Fibroblast of gingiva (primary cell): Measurements from ENCODE around the gene LYSMD1.
"Not testable (repeated sequence)": the region's sequence is repeated elsewhere in the genome, so short reads cannot be mapped to it uniquely, and the experiment has no call there.

Source experiments
- DNase-seq: peaks from one replicate; pipeline ENCODE4 v3.0.0-alpha.2; 2011; ENCODE audit warnings: low read depth

LYSMD1 gene, protein sequence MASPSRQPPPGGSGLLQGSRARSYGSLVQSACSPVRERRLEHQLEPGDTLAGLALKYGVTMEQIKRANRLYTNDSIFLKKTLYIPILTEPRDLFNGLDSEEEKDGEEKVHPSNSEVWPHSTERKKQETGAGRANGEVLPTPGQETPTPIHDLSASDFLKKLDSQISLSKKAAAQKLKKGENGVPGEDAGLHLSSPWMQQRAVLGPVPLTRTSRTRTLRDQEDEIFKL

DNA sequence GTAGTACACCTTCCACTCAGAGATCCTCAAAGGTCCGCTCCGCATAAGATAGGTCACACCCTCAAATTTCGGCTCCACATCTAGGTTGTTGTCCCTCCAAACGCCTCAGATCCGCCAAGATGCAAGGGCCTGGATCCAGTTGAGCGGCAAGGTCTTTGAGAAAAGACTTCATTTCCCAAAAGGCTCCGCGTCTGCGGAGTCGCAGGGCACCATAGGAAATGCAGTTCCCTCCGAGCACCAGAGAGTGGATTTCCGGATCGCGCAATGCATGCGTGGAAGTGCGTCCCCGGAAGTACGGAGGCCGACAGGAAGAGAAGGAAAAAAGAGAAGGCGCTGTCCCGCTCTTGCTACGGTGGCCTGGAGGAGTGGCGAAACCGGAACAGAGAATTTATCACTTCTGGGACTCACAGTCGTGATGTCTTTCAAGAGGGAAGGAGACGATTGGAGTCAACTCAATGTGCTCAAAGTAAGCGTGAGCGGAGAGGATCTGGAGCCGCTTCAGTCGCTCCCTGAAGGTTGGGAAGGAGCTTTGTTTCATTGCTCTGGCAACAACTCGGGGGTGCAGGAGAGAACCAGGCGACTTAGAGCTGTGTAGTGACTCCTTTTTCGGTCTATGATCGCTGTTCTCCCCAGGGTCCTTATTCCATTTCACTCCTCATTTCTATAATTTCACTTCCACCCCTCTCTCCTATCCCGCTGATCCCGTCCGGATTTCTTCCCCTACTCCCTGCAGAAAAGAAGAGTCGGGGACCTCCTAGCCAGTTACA is at the start of gene LYSMD1, which contains the start of gene SCNM1:
LYSMD1 (minus strand) TSS at position 165 of the 767 bp plus-strand sequence. CDS start 644 bp downstream, outside the sequence.
SCNM1 (plus strand) TSS at position 407 of the 767 bp plus-strand sequence; CDS start at position 416, 9 bp downstream.
- DNase-seq = peak; percentile 99

DNA sequence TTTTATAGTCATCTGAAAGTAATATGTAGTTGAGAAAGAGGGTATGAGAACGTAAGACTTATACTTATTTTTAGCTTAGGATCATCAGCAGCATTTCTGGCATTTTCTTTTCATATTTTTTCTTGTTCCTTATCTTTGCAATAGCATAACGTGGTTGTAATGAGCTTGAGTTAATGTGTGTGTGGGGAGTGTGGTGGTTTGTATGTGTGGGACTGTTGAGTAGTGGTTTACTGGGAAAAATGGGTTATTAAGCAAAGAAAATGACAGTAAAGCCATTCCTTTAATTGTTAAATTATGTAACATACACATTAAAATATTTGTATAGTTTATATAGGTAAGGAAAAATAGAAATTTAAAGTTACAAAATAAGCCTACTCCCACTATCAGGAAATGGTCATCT is 47.9 kb upstream of the LYSMD1 start:
- DNase-seq = no peak

DNA sequence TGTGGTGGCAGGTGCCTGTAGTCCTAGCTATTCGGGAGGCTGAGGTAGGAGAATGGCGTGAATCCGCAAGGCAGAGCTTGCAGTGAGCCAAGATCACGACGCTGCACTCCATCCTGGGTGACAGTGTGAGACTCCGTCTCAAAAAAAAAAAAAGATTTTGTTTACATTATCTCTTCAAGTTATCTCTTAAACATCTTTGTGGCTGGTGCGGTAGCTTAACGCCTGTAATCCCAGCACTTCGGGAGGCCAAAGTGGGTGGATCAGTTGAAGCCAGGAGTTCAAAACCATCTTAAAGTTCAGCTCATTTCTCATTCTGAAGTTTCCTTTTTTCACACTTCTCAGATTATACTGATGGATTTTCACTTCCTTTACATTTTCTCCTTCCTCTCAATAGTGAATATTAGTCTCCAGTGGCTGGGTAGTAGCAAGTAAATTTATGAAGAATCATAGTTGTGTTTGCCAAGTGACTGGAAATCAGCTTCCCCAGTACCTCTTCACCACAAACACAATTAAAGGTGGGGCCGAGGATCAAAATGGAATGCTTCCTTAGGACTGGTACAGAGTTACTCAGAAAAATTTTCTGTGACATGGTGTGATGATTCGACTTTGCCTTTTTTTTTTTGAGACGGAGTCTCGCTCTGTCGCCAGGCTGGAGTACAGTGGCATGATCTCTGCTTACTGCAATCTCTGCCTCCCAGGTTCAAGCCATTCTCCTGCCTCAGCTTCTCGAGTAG is 46.4 kb upstream of the LYSMD1 start:
- no peak for DNase-seq

DNA sequence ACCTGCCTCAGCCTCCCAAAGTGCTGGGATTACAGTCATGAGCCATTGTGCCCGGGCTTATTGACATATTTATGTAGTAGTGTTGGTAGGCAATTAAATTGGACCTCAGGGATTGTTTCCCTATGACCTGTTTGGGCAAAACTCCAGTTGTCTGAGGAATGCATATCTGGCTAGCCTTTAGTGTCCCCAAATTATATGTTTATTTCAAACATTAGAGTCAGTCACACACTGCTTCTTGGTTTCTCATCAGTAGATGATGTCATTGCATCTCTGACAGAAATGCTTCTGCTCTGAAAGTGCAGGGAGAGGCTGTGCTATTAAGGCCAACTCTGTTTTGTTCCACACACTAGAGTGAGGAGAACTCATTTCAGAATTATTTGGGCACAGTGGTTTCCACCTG is 45.1 kb upstream of the LYSMD1 start:
- DNase-seq = peak; percentile 41

DNA sequence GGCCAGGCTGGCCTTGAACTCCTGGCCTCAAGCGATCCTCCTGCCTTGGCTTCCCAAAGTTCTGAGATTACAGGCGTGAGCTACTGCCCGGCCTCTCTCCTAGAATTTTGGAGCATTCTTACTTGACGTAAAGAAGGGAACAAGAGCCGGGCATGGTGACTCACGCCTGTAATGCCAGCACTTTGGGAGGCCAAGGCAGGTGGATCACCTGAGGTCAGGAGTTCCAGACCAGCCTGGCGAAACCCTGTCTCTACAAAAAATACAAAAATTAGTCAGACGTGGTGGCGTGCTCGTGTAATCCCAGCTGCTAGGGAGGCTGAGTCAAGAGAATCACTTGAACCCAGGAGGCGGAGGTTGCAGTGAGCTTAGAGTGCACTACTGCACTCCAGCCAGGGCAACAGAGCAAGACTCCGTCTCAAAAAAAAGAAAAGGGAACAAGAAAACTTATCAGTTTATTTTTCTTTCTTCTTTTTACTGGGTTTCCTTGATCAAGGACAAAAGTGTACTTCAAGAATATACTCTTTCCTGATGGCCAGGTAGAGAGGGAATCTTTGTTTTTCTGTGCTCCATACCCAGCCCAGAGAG is 39.8 kb upstream of the LYSMD1 start:
- DNase-seq = not testable (repeated sequence)

DNA sequence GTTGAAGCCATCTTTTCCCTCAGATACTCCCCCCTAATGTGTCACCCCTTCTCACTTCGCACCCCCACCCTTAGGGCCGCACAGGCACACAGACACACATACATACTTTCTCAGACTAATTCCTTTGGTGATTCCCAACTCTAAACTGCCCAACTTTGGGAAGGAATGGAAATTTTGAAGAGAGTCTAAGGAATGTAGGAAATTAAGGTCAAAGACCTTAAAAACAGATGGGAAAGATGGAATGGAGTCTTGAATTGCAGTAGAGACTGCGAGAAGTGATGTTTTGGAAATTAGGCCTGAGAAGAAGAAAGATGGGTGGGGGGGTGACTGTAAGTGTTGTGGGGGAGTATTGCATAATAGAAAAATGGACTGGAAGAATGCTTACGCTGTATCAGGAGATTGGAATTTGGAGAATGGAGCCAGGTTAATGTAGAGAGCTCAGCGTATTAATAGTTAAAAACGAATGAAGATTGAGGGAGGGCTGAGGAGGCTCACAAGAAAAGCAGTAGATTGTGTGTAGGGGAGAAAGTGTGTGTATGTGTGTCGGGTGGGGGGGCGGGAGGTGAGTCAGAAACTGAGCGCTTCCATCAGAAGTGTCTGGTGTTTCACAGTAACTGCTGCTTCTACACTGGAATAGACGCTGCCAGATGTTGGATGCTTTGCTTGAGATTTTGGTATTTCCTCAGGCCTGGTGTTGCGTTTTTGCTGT is 34.3 kb upstream of the LYSMD1 start:
- DNase-seq = peak; percentile 85

DNA sequence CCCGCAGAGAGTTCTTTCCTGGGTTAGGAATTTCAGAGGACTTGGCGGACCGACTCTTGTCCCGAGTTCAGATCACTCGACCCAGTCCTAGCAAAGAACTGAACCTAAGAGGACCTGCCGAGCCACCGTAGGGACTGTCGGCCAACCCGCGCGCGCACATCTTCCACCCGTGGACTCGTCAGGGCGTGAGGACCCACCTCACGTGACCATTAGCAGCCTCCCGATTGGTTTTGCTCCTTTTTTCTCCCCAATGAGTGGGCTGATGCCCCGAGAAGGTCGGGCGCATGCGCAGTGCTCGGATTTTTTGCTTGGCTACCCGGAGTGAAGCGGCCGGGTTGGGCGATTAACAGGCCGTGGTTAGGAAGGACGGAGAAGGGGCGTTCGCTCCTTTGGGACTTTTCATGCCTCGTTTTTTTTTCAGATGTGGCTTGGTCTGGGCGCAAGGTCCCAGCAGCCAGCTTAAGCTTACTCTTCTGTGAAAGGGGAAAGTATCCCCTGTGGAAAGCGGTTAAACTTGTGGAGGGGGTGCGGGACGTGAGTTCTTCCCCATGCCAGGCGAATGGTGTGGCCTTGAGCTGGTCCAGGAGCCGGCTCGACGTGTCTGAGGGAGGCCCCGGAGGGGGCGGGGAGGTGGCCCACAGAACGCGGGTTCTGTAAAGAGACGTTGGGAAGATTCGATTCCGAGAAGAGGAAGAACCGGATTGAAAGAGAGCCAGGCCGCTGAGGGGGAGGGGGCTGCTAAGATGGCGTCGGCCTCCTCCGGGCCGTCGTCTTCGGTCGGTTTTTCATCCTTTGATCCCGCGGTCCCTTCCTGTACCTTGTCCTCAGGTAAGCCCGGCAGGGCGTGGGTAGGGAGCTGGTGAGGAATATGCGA is 32.8 kb upstream of the LYSMD1 start, which contains the start of gene PIP5K1A:
PIP5K1A (plus strand) TSS at position 299 of the 874 bp plus-strand sequence; CDS start at position 744, 445 bp downstream.
- DNase-seq = peak; percentile 98

DNA sequence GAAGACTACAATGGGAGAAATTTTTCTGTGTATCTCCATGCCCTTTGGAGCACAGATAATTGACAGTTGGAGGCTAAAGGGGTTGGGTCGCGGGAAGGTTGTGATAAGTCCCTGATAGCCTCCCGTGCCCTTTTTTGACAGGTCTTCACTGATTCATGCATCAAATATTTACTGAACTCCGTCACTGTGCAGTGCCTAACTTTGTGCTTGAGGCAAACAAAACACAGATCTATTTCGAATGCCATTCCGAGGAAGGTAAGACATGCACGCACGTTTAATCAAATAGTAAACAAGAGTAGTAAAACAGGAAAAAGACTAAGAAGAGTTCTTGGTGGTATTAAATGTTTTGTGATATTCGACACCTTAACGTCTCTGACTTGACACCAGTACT is 32.2 kb upstream of the LYSMD1 start:
- DNase-seq = no peak

DNA sequence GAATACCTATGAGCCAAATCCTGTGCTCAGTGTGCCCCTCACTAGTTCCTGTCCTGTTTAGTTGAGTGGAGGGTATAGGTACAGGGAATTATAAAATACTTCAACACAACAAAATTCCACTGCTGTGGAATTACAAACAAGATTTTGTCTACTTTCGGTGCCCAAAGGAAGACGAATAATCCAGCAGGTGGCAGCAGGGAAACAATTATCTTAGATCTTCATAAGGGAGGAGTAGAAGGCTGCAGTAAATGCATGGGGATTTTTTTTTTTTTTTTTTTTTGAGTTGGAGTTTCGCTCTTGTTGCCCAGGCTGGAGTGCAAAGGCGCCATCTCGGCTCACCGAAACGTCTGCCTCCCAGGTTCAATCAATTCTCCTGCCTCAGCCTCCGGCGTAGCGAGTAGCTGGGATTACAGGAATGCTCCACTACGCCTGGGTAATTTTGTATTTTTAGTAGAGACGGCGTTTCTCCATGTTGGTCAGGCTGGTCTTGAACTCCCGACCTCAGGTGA is 30.6 kb upstream of the LYSMD1 start:
- DNase-seq = peak; percentile 85

DNA sequence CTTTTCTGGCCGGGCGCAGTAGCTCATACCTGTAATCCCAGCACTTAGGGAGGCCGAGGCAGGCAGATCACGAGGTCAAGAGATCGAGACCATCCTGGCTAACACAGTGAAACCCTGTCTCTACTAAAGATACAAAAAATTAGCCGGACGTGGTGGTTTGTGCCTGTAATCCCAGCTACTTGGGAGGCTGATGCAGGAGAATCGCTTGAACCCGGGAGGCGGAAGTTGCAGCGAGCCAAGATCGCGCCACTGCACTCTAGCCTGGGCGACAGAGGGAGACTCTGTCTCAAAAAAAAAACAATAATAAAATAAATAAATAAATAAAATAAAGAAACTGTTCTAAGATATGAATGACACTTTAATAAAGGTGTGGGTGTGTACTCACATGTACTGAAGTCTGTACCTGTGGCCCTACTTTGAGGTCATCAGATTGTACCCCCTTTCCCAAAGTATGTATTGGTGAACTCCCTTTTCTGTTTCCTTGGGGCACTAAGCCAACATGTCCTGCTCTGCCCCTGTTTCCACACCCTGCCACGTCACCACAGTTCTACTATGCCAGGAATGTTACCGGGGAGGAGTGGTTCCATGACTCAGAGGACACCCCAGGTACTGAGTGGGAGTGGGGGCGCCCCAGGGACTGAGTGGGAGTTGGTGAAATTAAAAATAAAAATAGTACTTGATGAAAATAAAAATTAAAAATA is 29.3 kb upstream of the LYSMD1 start:
- peak; percentile 89 for DNase-seq

DNA sequence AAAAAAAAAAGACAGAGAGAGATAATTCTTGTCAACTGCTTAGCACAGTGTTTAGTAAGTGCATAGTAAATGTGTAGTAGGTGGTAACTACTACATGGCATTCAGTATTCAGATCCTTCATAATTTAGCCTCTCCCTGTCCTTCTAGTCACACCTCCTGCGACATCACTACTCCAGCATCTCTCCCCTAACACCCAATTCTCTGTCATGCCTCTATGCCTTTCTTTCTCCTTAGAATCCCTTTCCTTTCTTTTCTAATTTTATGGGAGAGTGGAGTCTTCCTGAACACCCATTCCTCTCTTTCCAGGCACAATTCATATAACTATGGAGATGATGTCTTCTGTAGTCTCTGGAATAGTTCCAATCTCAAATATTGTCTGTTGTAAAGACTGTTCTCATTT is 28.2 kb upstream of the LYSMD1 start:
- DNase-seq = no peak

DNA sequence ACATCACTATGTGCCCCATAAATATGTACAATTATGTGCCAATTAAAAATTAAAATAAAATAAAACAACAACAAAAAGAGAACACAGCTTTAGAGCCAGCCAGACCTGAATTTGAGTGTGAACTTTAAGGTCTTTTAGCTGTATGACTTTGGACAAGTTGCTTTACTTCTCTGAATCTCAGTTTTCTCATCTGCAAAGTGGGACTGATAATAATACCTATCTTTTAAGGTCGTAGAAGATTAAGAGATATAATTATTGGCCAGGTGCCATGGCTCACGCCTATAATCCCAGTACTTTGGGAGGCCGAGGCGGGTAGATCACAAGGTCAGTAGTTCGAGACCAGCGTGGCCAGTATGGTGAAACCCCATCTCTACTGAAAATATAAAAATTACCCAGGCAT is 27.6 kb upstream of the LYSMD1 start:
- DNase-seq = no peak

DNA sequence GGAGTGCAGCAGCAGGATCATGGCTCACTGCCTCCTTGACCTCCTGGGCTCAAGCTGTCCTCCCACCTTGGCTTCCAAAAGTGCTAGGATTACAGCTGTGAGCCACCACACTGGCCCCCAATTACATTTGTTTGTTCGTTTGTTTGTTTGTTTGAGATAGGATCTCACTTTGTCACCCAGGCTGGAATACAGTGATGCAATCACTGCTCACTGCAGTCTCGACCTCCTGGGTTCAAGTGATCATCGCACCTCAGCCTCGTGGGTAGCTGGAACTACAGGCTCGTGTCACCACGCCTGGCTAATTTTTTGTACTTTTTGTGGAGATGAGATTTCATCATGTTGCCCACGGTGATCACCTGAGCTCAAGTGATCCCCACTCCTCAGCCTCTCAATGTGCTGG is 26.3 kb upstream of the LYSMD1 start:
- no peak for DNase-seq

DNA sequence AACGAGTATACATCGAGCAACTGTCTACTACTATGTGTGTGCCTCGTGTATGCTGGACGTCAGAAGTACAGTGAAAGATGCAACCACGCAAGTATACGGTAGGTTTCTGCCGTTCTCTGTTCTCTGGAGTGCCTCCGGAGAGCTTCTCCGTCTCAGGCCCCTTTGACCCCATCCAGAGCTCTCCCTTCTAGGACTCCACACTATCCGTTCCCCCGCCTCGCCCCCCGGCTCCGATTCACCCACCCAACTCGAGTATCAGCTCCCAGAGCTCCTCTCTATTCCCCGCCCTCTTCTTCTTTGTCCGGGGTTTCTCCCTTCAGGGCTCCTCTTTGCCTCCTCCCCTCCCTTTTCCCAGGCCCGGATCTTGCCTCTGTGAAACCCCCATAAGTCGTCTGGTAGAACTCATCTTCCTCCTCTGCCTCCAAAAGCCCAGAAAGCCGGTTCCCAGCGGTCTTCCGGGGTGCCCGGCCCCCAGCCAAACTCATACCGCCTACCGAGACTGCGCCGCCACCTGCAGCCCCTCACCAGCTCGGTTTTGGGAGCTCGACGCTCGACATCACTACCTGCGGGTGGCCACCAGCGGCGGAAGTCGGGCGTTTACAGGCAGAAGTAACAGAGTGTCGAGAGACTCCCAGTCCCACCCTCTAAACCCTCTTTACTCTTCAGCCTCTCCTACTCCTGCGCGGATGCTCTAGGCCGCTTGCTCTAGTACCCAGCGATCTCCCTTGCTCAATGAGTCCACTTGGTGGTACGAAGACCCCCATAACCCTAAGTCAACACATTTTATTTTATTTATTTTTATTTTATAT is 24.1 kb upstream of the LYSMD1 start, which contains the start of gene VPS72:
VPS72 (minus strand) TSS at position 561 of the 809 bp plus-strand sequence; CDS start at position 485, 76 bp downstream.
- peak; percentile 89 for DNase-seq

DNA sequence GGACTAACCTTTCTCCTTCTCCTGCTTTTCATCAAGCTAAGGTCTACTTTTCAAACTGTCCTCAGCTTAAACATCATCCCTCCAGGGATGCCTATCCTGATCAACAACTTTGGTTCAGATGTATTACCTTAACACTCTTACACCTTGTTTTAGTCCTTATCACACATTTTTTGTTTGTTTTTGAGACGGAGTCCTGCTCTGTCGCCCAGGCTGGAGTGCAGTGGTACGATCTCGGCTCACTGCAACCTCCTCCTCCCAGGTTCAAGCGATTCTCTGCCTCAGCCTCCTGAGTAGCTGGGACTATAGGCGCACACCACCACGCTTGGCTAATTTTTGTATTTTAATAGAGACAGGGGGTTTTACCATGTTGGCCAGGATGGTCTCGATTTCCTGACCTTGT is 23.0 kb upstream of the LYSMD1 start:
- DNase-seq = not testable (repeated sequence)

DNA sequence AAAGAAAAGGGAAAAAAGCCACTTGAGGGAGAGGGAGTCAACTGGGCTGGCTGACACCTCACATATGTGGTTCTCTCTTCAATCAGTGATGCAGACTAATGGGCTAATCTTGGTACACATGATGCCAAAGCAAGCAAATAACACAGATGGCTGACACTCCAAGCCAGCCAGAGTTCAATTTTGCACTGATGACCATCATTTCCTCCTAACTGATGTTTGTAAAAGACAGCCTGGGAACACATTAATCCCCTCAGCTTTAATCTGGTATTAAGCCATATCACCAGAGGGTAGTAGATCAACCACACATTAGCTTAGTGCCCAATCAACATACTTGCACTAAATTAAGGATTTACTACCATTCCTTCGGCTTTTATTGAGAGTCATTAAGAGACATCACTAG is 21.5 kb upstream of the LYSMD1 start:
- no peak for DNase-seq

DNA sequence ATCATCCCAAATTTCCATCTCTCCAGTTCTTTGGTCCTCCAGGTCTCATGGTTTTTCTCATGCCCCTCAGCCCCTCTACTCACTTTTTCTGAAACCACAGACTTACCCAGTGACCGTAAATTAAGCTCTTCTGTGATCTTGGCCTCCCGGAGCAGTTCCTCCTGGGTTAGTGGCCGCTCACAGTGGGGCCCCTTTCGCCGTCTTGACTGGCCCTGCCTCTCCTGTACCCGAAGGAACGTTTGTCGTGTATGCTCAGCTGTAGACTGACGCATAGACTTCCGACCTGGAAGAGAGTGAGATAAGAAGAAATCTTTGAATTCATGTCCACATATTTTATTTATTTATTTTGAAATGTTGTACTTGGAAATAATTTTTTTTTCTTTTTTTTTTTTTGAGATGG is 18.5 kb upstream of the LYSMD1 start:
- no peak for DNase-seq

DNA sequence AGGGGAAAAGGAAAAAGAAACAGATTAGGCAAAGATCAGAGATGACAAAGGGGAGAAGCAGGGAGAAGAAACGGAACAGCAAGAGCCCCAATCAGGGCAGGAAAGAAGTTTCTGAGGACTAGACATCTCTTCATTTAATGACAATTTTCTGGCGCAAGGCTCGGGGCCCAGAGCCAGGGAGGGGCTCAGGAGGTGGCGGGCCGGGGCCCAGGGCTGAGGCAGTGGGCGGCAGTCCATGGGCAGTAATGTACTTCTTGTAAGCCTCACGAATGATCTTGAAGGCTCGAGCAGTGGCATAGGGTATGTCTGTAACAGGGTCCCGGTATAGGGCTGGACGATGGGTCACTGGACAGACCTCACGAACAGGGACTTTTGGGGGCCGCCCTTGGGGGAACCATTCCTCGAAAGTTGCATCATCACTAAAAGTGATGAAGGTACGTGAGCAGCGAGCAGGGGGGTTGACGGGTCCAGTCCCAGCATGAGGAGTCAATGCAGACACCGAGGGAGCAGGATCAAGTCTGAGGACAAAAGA is 10.9 kb upstream of the LYSMD1 start:
- DNase-seq = no peak

DNA sequence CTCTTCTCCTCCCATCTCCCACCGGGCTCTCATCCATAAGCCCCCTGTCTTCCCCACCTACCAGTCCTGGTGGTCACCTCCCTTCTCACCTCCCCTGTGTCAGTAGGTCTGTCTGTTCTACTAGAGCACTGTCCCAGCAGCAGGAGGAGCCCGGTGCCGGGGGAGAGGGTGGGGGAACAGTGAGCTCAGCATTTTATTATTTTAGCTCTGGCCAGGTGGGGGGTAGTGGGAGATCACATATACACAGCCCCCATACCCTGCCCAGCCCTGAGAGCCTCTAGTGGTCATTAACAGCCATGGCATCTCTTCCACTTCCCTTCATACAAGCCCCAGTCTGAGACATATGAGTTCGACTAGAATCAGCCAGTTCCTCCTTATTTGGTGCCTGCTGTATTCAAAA is 10.2 kb upstream of the LYSMD1 start, which contains the start of gene TMOD4:
TMOD4 (minus strand) TSS at position 119 of the 400 bp plus-strand sequence. CDS start 1,106 bp downstream, outside the sequence.
- no peak for DNase-seq
